Pulmonary artery endothelial cell (primary cell): ENCODE measurements around the gene DNM1. TPM values are rescaled to one million over a fixed set of nuclear protein-coding genes. Genes with fewer than 3 reads are reported as not detected.

Experiments used
- DNase-seq: peaks from one replicate; pipeline ENCODE4 v3.0.0-alpha.2; 2011; ENCODE audit warnings: low read depth, low spot score
- total RNA-seq: library from RNA; depleted of rRNA; stranded (reverse); fragments of >200 nt; gene quantifications from 2 replicates; pipeline ENCODE4 v1.2.3, GENCODE V29; 2014

The DNM1 gene
- total RNA-seq = 0.33 and 0.39 TPM in 2 replicates

DNA sequence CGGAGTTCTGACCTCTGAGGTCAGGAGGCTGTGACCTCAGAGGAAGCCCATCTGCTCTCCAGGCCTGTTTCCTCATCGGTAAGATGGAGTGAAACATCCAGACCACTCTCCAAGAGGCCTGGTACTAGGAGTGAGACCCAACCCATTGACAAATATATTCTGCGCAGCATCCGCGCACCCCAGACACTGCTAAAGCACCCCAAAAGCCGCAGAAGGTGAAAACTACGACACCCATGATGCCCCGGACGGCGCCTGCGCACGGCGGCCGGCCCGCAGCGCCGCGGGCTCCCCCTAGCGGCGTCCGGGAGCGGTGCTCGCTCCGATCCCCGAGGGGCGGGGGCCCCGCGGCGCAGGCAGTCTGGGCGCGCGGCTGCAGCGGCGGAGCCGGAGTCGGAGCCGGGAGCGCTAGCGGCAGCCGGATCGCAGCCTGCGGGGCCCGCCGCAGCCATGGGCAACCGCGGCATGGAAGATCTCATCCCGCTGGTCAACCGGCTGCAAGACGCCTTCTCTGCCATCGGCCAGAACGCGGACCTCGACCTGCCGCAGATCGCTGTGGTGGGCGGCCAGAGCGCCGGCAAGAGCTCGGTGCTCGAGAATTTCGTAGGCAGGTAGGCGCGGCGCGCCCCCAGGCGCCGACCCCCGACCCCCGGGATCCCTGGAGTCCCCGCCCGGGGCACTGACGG is at the start of gene DNM1:
Gene DNM1 (plus strand): TSS at position 356 of the 683 bp plus-strand sequence. CDS start 92 bp downstream, at position 448.
- DNase-seq = no peak

DNA sequence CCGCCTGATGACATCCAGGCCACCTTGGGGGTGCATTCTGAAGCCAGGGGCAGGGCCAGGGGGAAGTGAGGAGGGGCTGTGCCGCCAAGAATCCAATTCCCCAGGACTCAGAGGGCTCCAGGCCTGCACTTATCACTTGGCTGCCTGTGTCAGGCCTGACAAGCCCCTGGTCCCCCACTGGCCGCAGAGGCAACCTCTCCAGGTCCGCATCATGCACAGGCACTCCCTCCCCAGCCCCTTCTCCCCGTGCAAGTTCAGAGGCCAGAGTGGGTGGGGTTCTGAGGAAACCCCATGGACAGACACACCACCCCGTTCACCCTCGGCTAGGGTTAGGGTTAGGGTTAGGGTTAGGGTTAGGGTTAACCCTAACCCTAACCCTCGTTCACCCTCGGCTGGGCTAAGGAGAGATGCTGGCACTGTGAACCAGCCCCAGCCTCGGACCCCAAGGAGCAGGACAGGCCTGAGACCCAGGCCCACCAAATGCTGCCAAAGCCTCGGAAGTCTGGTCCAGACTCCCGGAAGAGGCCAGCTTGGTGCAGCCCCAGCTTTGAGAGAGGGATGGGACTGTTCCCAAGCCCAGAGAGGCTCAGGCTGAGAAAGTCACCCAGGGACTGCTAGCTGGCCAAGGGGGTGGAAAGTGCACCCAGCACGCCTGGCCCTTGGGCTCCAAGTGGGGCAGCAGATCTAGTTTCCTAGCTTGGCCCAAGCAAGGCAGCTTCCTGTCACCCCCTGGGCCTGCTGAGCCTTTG is 49.1 kb upstream of the DNM1 start:
- no peak for DNase-seq

- no peak for DNase-seq
Observed at GRCh38 chr9:128155736-128156500, 47.3 kb upstream of the DNM1 start.

GRCh38 chr9:128159522-128159783 is 43.7 kb upstream of the DNM1 start:
- DNase-seq = no peak

- peak; percentile 60 for DNase-seq
Observed at GRCh38 chr9:128159784-128160602, 43.2 kb upstream of the DNM1 start, which contains the start of gene BBLN. TSS of gene BBLN (plus strand) at chr9:128160265. CDS start at chr9:128160408, 143 bp downstream.

DNA sequence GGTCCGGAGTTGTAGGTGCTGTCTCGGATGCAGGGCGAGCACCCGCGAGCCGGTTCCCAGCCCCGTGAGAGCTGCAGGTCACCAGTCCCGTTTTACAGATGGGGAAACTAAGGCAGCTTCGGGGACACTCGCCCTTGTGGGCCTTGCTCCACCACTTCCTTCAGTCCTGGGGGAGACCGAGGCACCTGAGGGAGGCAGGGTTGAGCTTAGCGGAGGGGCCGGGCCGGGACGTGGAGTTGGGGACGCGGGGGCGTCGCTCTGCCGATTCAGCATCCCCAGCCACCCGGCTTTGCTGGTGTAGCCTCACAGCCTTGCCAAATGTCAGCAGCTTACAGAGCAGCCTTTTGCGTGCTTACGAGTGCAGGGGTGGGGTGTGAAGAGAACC is 42.6 kb upstream of the DNM1 start:
- DNase-seq = no peak

GRCh38 chr9:128161215-128161902 is 41.8 kb upstream of the DNM1 start:
- no peak for DNase-seq

DNA sequence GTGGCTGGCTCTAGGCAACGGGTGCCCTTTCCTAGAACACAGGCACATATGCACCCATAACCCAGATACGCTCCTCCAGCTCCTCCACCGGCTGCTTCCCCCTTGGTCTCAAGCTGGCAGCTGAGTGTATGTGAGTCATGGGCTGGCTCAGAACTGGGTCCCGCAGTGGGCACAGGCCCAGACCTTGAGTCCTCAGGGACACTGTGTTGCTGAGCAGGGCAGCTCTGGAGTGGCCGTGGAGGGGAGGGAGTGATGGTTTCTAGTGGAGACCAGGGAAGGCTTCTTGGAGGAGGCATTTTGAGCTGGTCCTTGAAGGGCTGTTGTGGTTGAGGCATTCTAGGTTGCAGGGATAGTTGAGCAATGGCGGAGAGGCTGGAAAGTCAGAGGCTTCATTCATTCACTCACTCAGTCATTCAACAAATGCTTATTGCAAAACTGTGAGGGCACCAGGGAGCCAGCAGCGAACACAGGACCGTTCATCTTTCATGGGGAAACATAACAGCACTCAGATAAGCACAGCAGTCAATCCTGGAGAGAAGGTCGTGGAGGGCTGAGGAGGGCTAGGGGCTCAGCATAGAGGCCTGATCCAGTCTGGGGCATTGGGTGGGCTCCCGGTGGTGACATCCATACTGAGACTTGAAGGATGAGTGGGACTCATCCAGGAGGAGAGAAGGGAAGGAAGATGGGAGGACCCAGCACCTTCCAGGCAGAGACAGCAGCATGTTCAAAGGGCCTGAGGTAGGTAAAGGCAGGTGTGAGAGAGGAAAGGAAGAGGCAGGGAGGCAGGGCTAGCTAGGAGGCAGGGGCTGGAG is 40.8 kb upstream of the DNM1 start:
- DNase-seq = no peak

DNA sequence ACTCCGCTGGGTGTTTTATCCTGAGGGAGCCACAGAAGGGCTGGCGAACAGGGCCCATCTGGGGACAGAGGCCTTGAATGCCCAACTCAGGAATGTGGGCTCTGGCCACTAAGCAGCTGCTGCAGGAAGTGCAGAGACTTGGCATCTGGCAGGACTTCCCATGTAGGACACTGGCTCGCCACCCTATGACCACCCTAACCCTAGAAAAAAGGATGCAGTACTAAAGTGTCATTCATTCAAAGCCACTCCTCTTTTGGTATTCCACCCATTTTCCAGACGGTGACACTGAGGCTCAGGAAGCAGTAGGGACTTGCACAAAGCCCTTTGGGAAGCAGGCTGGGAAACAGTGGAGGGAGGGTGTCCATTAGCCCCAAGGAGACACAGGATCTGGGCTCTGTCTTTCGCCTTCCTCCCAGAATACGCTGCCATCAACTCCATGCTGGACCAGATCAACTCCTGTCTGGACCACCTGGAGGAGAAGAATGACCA is 40.1 kb upstream of the DNM1 start:
- no peak for DNase-seq

GRCh38 chr9:128163523-128164306 is 39.5 kb upstream of the DNM1 start:
- no peak for DNase-seq

- DNase-seq = no peak
Observed at GRCh38 chr9:128164307-128164885, 38.8 kb upstream of the DNM1 start.

DNA sequence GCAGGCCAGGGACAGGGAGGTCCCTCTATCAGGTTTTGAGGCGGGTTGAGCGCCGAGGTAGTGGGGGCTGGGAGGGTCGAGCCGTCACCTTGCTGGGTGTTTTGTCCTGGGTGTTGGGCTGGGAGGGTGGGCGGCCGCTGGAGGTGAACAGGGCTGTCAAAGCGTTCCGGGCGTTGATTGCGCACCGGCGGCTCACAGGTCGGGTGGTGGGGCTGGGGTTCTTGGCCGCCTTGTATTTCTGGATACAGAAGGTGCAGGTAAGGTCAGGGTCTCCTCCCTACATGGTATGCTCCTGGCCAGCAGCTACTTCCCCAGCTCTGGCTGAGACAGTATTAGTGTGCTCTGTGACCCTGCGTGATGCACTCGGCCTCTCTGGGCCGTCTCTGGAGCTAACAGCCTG is 37.0 kb upstream of the DNM1 start:
- DNase-seq = no peak

GRCh38 chr9:128167209-128167608 is 36.0 kb upstream of the DNM1 start:
- DNase-seq = no peak

GRCh38 chr9:128168731-128169308 is 34.4 kb upstream of the DNM1 start:
- DNase-seq = no peak

- DNase-seq = no peak
Observed at GRCh38 chr9:128169492-128169891, 33.7 kb upstream of the DNM1 start.

GRCh38 chr9:128169925-128170324 is 33.3 kb upstream of the DNM1 start:
- no peak for DNase-seq

- no peak for DNase-seq
Observed at GRCh38 chr9:128174062-128174461, 29.1 kb upstream of the DNM1 start.

DNA sequence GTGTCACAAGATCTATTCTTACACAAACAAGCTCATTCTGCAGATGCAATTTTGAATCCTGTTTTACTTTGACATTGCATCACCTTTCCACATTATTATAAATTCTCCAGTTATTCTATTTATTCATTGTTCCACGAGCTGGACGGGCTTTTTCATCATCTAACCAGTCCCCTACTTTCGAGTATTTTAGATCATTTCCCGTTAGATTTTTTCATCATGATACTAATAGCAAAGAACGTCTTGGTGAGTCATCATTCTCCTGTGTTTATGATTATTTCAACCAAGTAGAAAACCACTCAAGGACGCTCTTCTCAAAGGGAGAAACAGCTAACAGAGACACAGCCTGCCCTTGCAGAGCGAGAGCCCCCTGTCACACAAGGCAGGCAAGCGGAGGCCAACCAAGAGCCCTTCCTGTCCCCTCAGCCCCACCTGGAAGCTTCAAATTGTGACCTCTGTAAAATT is 28.0 kb upstream of the DNM1 start:
- DNase-seq = no peak
